HCT116 (cell line): ENCODE measurements around the gene HYAL1. TPM values are rescaled to one million over a fixed set of nuclear protein-coding genes. Genes with fewer than 3 reads are reported as not detected.

Source experiments
- ATAC-seq: fragments of 200-7000 bp; cut with Tn5 transposase; 2 replicates; pipeline ENCODE4 v1.9.1; 2020; ENCODE audit warnings: mild to moderate bottlenecking, moderate library complexity
- BruUV-seq: library from RNA; stranded (reverse); fragments of 400-500 nt; replicated peaks from 2 replicates; lab custom pipeline; 2021; lab: Mats Ljungman, UMichigan
- CTCF ChIA-PET: fragments of 300-600 bp; sonication (Branson Sonifier 250); formaldehyde crosslinking; loops from one replicate; lab custom pipeline; 2021; ENCODE audit warnings: antibody characterized with exemption; lab: Charles Lee
- POLR2A ChIA-PET: fragments of 300-600, 350-600 bp; sonication (Branson Sonifier 250); formaldehyde crosslinking; loops from one replicate; lab custom pipeline; 2021; ENCODE audit warnings: antibody characterized with exemption; lab: Charles Lee
- RAD21 ChIA-PET, 2 experiments: fragments of 300-600 bp; sonication (Branson Sonifier 250); formaldehyde crosslinking; loops; one replicate each; lab custom pipeline; 2023; ENCODE audit warnings: low total read pairs in 2 of 2; ENCODE audit not compliant: uncharacterized antibody in 2 of 2, unreplicated experiment in 2 of 2, low non-redundant PET in 1 of 2; lab: Charles Lee
- DNase-seq: peaks from one replicate; pipeline ENCODE4 v3.0.0-alpha.2; 2010; ENCODE audit warnings: low read depth, low spot score
- H2AFZ ChIP-seq: fragments of 200-600 bp; shearing (Covaris generic), sonication (generic); 2 replicates; pipeline ENCODE4 v1.6.1; 2017; ENCODE audit warnings: low read depth, mixed run types, mixed read lengths, antibody characterized with exemption, low read length; ENCODE audit not compliant: poor library complexity, severe bottlenecking
- H3K27ac ChIP-seq: 2 replicates; pipeline ENCODE4 v1.5.1; 2012; ENCODE audit warnings: low read depth, low read length
- H3K27me3 ChIP-seq: fragments of 200-600 bp; sonication (generic); 2 replicates; pipeline ENCODE4 v1.6.1; 2016; ENCODE audit warnings: mixed run types, low read length, mixed read lengths; ENCODE audit not compliant: insufficient read depth
- H3K36me3 ChIP-seq, 2 experiments: fragments of 200-500 bp in 1 of 2; fragments of 200-600 bp in 1 of 2; sonication (Bioruptor generic) in 1 of 2; sonication (generic) in 1 of 2; 2 replicates each; pipeline versions ENCODE4 v1.5.1 to v1.6.1; 2014 to 2016; ENCODE audit warnings: low read length in 2 of 2, inconsistent platforms in 1 of 2, mixed read lengths in 1 of 2, mixed run types in 1 of 2; ENCODE audit not compliant: insufficient read depth in 2 of 2, control insufficient read depth in 1 of 2
- H3K4me1 ChIP-seq, 2 experiments: fragments of 200-600 bp in 1 of 2; sonication (generic) in 1 of 2; 2 replicates each; pipeline versions ENCODE4 v1.5.1 to v1.6.1; 2012 to 2017; ENCODE audit warnings: low read length in 2 of 2, inconsistent platforms in 1 of 2, mild to moderate bottlenecking in 1 of 2, mixed read lengths in 1 of 2, mixed run types in 1 of 2, moderate library complexity in 1 of 2; ENCODE audit not compliant: insufficient read depth in 2 of 2, control insufficient read depth in 1 of 2
- H3K4me2 ChIP-seq: fragments of 200-600 bp; sonication (generic); 2 replicates; pipeline ENCODE4 v1.6.1; 2017; ENCODE audit warnings: mixed run types, low read length, mixed read lengths
- H3K4me3 ChIP-seq, 2 experiments: fragments of 200-600 bp in 1 of 2; sonication (generic) in 1 of 2; replicated peaks in 1 of 2; 2 replicates each; pipeline ENCODE4 v1.5.1; 2011 to 2016; ENCODE audit warnings: low read length in 2 of 2, control low read depth in 1 of 2, low read depth in 1 of 2, mild to moderate bottlenecking in 1 of 2, mixed read lengths in 1 of 2, mixed run types in 1 of 2
- H3K79me2 ChIP-seq: fragments of 200-600 bp; sonication (generic); 2 replicates; pipeline ENCODE4 v1.6.1; 2017; ENCODE audit warnings: mild to moderate bottlenecking, mixed run types, low read length, moderate library complexity, mixed read lengths; ENCODE audit not compliant: insufficient read depth
- H3K9ac ChIP-seq: fragments of 200-600 bp; sonication (generic); 2 replicates; pipeline ENCODE4 v1.6.1; 2016; ENCODE audit warnings: low read length, mixed read lengths
- H3K9me2 ChIP-seq: fragments of 200-600 bp; sonication (generic), shearing (Covaris generic); 2 replicates; pipeline ENCODE4 v1.6.1; 2017; ENCODE audit warnings: mixed run types, mild to moderate bottlenecking, moderate library complexity; ENCODE audit not compliant: insufficient read depth
- H3K9me3 ChIP-seq, 2 experiments: fragments of 200-500 bp in 1 of 2; fragments of 200-600 bp in 1 of 2; sonication (Bioruptor generic) in 1 of 2; sonication (generic) in 1 of 2; 2 replicates each; pipeline ENCODE4 v1.6.1; 2014 to 2017; ENCODE audit warnings: low read length in 2 of 2, mixed read lengths in 2 of 2, inconsistent platforms in 1 of 2, low read depth in 1 of 2, mild to moderate bottlenecking in 1 of 2, mixed run types in 1 of 2, moderate library complexity in 1 of 2; ENCODE audit not compliant: control insufficient read depth in 1 of 2, insufficient read depth in 1 of 2
- H4K20me1 ChIP-seq: fragments of 200-600 bp; sonication (generic), shearing (Covaris generic); 2 replicates; pipeline ENCODE4 v1.6.1; 2017; ENCODE audit warnings: mixed run types, mild to moderate bottlenecking, moderate library complexity; ENCODE audit not compliant: insufficient read depth
- CBX3 ChIP-seq: IDR thresholded peaks from 2 replicates; pipeline ENCODE4 v1.6.1; 2012; ENCODE audit warnings: low read depth
- CTCF ChIP-seq, 3 experiments: fragments of 200-600 bp in 1 of 3; sonication (generic) in 1 of 3; IDR thresholded peaks in 2 of 3; conservative IDR thresholded peaks in 1 of 3; 2 replicates each; pipeline ENCODE4 v1.5.1; 2012 to 2017; ENCODE audit warnings: low read depth in 2 of 3, low read length in 2 of 3, antibody characterized with exemption in 1 of 3, borderline replicate concordance in 1 of 3, control low read depth in 1 of 3, mild to moderate bottlenecking in 1 of 3, mixed read lengths in 1 of 3, mixed run types in 1 of 3, moderate library complexity in 1 of 3; ENCODE audit not compliant: insufficient read depth in 1 of 3
- ELF1 ChIP-seq: IDR thresholded peaks from 2 replicates; pipeline ENCODE4 v1.6.1; 2012; ENCODE audit warnings: low read depth, borderline replicate concordance
- EZH2 ChIP-seq: fragments of 200-600 bp; sonication (generic); IDR thresholded peaks from 2 replicates; pipeline ENCODE4 v1.6.1; 2017; ENCODE audit warnings: antibody characterized with exemption, mixed run types
- FOSL1 ChIP-seq: IDR thresholded peaks from 2 replicates; pipeline ENCODE4 v1.6.1; 2012; ENCODE audit warnings: low read depth
- JUND ChIP-seq: IDR thresholded peaks from 2 replicates; pipeline ENCODE4 v1.6.1; 2012
- POLR2A ChIP-seq: IDR thresholded peaks from 2 replicates; pipeline ENCODE4 v1.7.0; 2011; ENCODE audit warnings: borderline replicate concordance; ENCODE audit not compliant: insufficient read depth, insufficient read length; ENCODE audit errors: extremely low read depth
- POLR2AphosphoS5 ChIP-seq: IDR thresholded peaks from 2 replicates; pipeline ENCODE4 v1.6.1; 2011; ENCODE audit warnings: mild to moderate bottlenecking, low read depth, low read length, moderate library complexity
- REST ChIP-seq: IDR thresholded peaks from 2 replicates; pipeline ENCODE4 v1.6.1; 2012; ENCODE audit warnings: low read depth
- SIN3A ChIP-seq: IDR thresholded peaks from 2 replicates; pipeline ENCODE4 v1.6.1; 2012; ENCODE audit warnings: low read depth
- SP1 ChIP-seq: IDR thresholded peaks from 2 replicates; pipeline ENCODE4 v1.6.1; 2012; ENCODE audit warnings: low read depth
- SRF ChIP-seq: IDR thresholded peaks from 2 replicates; pipeline ENCODE4 v1.6.1; 2012; ENCODE audit warnings: low read depth
- TCF7L2 ChIP-seq: IDR thresholded peaks from 2 replicates; pipeline ENCODE4 v1.7.0; 2011; ENCODE audit warnings: borderline replicate concordance, inconsistent platforms; ENCODE audit not compliant: insufficient read depth, insufficient read length; ENCODE audit errors: extremely low read depth
- YY1 ChIP-seq: IDR thresholded peaks from 2 replicates; pipeline ENCODE4 v1.6.1; 2011; ENCODE audit warnings: low read length, low read depth, moderate library complexity, mild to moderate bottlenecking; ENCODE audit not compliant: insufficient replicate concordance; ENCODE audit errors: extremely low read depth
- ZBTB33 ChIP-seq: IDR thresholded peaks from 2 replicates; pipeline ENCODE4 v1.6.1; 2011; ENCODE audit warnings: mild to moderate bottlenecking, low read length, moderate library complexity; ENCODE audit not compliant: insufficient replicate concordance; ENCODE audit errors: extremely low read depth
- ZFX ChIP-seq: fragments of 450-650 bp; IDR thresholded peaks from 2 replicates; pipeline ENCODE4 v1.6.1; 2017
- ZNF274 ChIP-seq: fragments of 200-500 bp; sonication (Bioruptor generic); IDR thresholded peaks from 2 replicates; pipeline ENCODE4 v1.6.1; 2014; ENCODE audit warnings: mild to moderate bottlenecking, low read depth, low read length, inconsistent platforms
- intact Hi-C: fragments of 100-400 bp; cut with micrococcal nuclease; formaldehyde crosslinking; loops from 2 replicates; pipeline ENCODE4 v1.10.0; 2022
- total RNA-seq: library from RNA; stranded (reverse); gene quantifications from one replicate; pipeline ENCODE4 v1.2.1, GENCODE V29; 2021; ENCODE audit not compliant: unreplicated experiment
- TF ChIP-seq, protein P1 (sequence below): IDR thresholded peaks from 2 replicates; pipeline ENCODE4 v1.6.1; 2012

HYAL1 gene
- total RNA-seq, 1 experiment from 2014 or later, result 6.1 TPM

DNA sequence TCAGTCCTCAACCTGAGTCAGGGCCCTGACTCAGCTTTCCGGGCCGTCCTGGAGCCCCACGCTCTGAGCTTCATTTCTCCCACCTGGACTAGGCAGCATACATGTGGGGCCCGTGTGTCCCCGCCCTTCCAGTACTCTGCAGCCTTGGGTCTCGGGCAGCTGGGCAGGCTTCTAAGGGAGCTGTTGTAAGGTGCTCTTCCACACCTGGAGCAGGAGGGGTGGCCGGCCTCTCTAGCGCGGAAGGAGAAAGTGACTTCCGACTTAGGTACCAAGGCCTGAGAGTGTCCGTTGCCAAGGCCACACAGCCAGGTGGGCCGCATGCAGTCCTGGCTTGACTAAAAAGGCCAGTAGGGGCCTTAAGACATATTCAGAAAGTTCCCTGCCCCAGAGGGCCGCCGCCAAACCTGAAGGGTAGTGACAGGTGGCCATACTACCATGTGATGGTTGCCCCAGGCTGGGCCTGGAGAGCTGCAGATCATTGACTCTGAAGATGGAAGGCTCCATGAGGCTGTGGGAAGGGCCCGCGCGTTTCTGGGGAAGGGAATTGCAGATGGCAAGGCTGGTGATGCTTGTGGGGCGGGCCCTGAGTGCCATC lies 43.8 kb downstream of the HYAL1 start:
- H3K36me3 ChIP-seq, result peaks cover 11 to 15% of the 10 kb centered on the region in 2 experiments; a peak in 3 of 4 replicates
- H3K27me3 ChIP-seq, result no peaks in the 10 kb centered on the region
- H3K79me2 ChIP-seq, result no peaks in the 10 kb centered on the region
- peaks cover 29 to 58% of the 10 kb centered on the region in 2 experiments for H3K4me1 ChIP-seq
- no peak overlapping the region for H2AFZ ChIP-seq
- DNase-seq (no peak), ATAC-seq (peak; percentile 14)
- H3K9me3 ChIP-seq, result no peaks in the 10 kb centered on the region
- RAD21 ChIA-PET, result interaction anchor here (0.8 to 1.2 kb wide), 5 partner anchors 10 to 33 kb away, joined by 3 to 7 read pairs (median 4); no protein-coding TSS in a partner anchor
- H3K9me2 ChIP-seq, result no peaks in the 10 kb centered on the region
- H3K4me3 ChIP-seq, result peak overlapping the region; percentile 25 to 64
- BruUV-seq, result no TSS peak
- TF ChIP-seq, protein P1, sequence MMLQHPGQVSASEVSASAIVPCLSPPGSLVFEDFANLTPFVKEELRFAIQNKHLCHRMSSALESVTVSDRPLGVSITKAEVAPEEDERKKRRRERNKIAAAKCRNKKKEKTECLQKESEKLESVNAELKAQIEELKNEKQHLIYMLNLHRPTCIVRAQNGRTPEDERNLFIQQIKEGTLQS, result no peak
- TF ChIP-seq TCF7L2, result no peak
- TF ChIP-seq CTCF (IDR thresholded peaks at IDR 0.05 in 2 of 3, conservative IDR thresholded peaks at IDR 0.05 in 1 of 3; ENCODE audit: borderline replicate concordance in 1 of 3, insufficient read depth in 1 of 3, low read depth in 2 of 3, low read length in 2 of 3), result no peak
- TF ChIP-seq REST, result no peak
- no peak for TF ChIP-seq ZFX
- no peak for TF ChIP-seq POLR2AphosphoS5
- no peak for TF ChIP-seq SIN3A
- TF ChIP-seq ZBTB33, result no peak
- TF ChIP-seq EZH2, result no peak
- no peak for TF ChIP-seq POLR2A
- no peak for TF ChIP-seq FOSL1
- TF ChIP-seq YY1, result no peak
- TF ChIP-seq SRF, result no peak
- TF ChIP-seq ELF1, result no peak
- TF ChIP-seq JUND, result no peak
- no peak for TF ChIP-seq ZNF274
- TF ChIP-seq SP1, result no peak
- TF ChIP-seq CBX3, result no peak
- TF ChIP-seq, all 23 proteins: peak for 0
- peak overlapping the region; percentile 77 for H3K27ac ChIP-seq
- H3K9ac ChIP-seq, result peak overlapping the region; percentile 84
- POLR2A ChIA-PET, result interaction anchor here (0.6 to 2.0 kb wide), 5 partner anchors 9 to 33 kb away, joined by 3 to 8 read pairs (median 3); partner anchors contain the start of genes GNAI2 and SEMA3B
- peak overlapping the region; percentile 92 for H3K4me2 ChIP-seq
- intact Hi-C loops, result loop anchor here (2.0 kb wide), 1 partner anchor 65 kb away; no protein-coding TSS in a partner anchor
- H4K20me1 ChIP-seq, result no peaks in the 10 kb centered on the region
- CTCF ChIA-PET, result interaction anchor here (0.7 to 3.3 kb wide), 18 partner anchors 11 to 352 kb away, joined by 3 to 46 read pairs (median 4); partner anchors contain the start of genes CISH, GNAI2, HYAL3 and IFRD2
